AG04449 (cell line): ENCODE results near the gene RBPJL.

Experiments
- CTCF ChIA-PET: fragments of 350-600 bp; formaldehyde crosslinking; extraction: SDS; loops from one replicate; lab custom pipeline; 2021; ENCODE audit warnings: antibody characterized with exemption; lab: Yijun Ruan, JAX
- POLR2A ChIA-PET: fragments of 400-600, 350-600 bp; formaldehyde crosslinking; extraction: SDS; loops from one replicate; lab custom pipeline; 2020; ENCODE audit warnings: antibody characterized with exemption, inconsistent platforms; lab: Yijun Ruan, JAX
- DNase-seq: peaks from one replicate; pipeline ENCODE4 v3.0.0-alpha.2; 2010; ENCODE audit warnings: low read depth, low spot score
- H3K4me3 ChIP-seq: 2 replicates; pipeline ENCODE4 v1.5.1; 2011; ENCODE audit warnings: low read depth, mild to moderate bottlenecking, control low read depth, low read length
- CTCF ChIP-seq: IDR thresholded peaks from one replicate; pipeline ENCODE4 v1.5.1; 2011; ENCODE audit warnings: mild to moderate bottlenecking, moderate library complexity, low read length, control low read depth, inconsistent platforms; ENCODE audit not compliant: insufficient read depth; ENCODE audit errors: missing control alignments

Gene RBPJL

DNA sequence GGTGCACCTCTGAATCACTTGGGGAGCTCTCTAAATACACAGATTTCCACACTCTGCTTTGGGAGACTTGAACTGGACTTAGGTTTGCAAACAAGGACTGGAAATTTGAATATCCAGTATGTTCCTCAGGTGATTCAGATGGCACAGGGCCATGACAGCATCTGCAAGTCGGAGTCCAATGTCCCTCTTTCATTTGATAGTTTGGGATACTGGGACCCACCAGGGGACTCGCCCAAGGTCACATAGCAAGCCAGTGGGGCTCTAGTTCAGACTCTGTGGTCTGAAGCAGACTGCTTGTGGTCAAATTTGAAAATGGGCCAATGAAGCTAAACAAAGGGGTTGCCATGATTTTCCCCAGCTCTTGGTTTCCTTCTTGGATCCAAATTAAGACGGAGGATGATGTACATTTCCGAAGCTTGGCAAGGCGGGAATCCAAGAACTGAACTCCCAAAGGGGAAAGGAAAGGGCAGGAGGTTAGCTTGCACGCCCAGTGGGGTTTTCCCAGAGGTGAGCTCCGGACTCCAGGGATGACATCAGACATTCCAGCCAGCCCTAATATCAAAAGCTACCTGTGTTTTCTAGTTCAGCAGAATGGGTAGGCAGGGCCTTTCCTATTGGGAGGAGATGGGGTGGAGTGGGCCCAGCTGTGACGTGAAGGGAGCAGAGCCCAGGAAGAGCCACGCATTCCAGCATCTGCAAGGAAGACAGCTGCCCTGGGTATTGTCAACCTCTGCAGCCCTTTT, 52.9 kb downstream of the RBPJL start:
- ChIA-PET POLR2A (interaction anchor here (0.9 to 8.2 kb wide), 4 partner anchors 13 to 24 kb away, joined by 3 to 86 read pairs (median 4); partner anchors contain the start of gene SDC4), CTCF (interaction anchor here (0.8 to 10.9 kb wide), 7 partner anchors 12 to 411 kb away, joined by 3 to 191 read pairs (median 60); partner anchors contain the start of genes SDC4 and TP53TG5)
- no peak overlapping the region for H3K4me3 ChIP-seq
- DNase-seq, result no peak
- no peak for TF ChIP-seq CTCF

DNA sequence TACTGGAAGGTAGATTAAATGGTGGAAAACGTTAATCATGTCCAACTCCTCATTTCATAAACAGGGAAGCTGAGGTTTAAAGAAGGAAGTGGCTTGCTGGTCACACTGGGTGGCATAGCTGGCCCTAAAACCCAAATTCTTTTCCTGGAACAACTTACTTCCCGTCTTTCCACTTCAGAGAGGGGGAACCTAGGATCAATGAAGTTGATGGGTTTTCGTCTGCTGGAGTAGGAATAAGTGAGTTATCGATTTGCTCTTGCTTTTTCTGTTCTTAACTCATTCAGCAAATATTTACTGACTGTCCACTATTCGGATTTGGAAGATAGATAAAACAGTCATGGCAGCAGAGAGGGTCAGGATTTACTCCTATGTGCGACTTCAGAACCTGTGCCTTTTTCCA, 55.2 kb downstream of the RBPJL start:
- CTCF ChIA-PET, result interaction anchor here (1.5 to 10.9 kb wide), 18 partner anchors 8 to 418 kb away, joined by 3 to 191 read pairs (median 11); partner anchors contain the start of genes SDC4 and TP53TG5
- H3K4me3 ChIP-seq, result no peak overlapping the region
- DNase-seq, result no peak
- no peak for TF ChIP-seq CTCF
- POLR2A ChIA-PET, result interaction anchor here (0.7 to 8.2 kb wide), 3 partner anchors 15 to 715 kb away, joined by 3 to 86 read pairs (median 3); partner anchors contain the start of genes PIGT and SDC4

- DNase-seq, result peak; percentile 90
- POLR2A ChIA-PET, result interaction anchor here (0.8 to 8.2 kb wide), 8 partner anchors 9 to 74 kb away, joined by 3 to 86 read pairs (median 6); partner anchors contain the start of genes DBNDD2 and SDC4
- peak; percentile 87 for TF ChIP-seq CTCF
- peak within 1 kb of the TSS; percentile 96 for H3K4me3 ChIP-seq
- CTCF ChIA-PET, result interaction anchor here (0.6 to 10.9 kb wide), 37 partner anchors 9 to 451 kb away, joined by 3 to 191 read pairs (median 5); partner anchors contain the start of genes PIGT, SDC4 and TP53TG5
Measured at GRCh38 chr20:45362804-45363610, 56.4 kb downstream of the RBPJL start, which contains the start of gene SYS1. Gene SYS1 (plus strand): TSS chr20:45363156. CDS start chr20:45363532, 376 bp downstream.

- POLR2A ChIA-PET, result interaction anchor here (0.6 to 8.2 kb wide), 9 partner anchors 9 to 73 kb away, joined by 3 to 86 read pairs (median 6); partner anchors contain the start of genes DBNDD2 and SDC4
- CTCF ChIA-PET, result interaction anchor here (0.6 to 10.9 kb wide), 31 partner anchors 10 to 443 kb away, joined by 3 to 191 read pairs (median 7); partner anchors contain the start of genes PIGT, SDC4 and TP53TG5
- no peak for TF ChIP-seq CTCF
- DNase-seq, result no peak
- H3K4me3 ChIP-seq, result peak overlapping the region; percentile 96
Measured at GRCh38 chr20:45363611-45364492, 57.2 kb downstream of the RBPJL start.

DNA sequence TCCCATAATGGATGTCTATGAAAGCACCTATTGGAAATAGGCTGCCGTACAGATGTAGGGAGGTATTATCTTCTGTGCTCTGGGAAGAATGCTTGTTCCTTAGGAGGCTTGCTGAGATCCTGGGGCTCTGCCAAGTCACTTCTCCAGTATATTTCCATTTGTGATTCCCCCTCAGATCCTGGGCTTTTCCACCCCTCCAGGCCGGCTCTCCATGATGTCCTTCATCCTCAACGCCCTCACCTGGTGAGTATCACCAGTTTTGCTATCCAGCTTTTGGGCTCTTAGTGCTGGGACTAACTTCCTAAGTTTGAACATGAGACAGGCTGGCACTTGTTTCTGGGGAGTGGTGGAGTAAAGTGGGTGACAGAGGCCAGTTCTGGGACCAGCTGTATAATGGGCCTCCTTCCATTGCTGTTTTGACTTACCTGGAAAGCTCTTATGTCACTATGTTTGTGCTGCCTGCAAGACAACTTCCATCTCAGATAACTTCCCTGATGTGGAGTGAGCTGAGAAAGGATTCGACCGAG, 58.9 kb downstream of the RBPJL start:
- H3K4me3 ChIP-seq, result no peak overlapping the region
- POLR2A ChIA-PET, result no interaction called here
- CTCF ChIA-PET, result interaction anchor here (1.1 to 10.9 kb wide), 3 partner anchors 10 to 43 kb away, joined by 4 to 191 read pairs (median 137); partner anchors contain the start of gene TP53TG5
- DNase-seq, result no peak
- no peak for TF ChIP-seq CTCF
